ENCODE results near the gene ADRM1. TPM values are rescaled to one million over a fixed set of nuclear protein-coding genes. Genes with fewer than 3 reads are reported as not detected.

Gene ADRM1
- total RNA-seq, 1 experiment from 2014 or later = 227 TPM

GRCh38 chr20:62293111-62293784 is 9.5 kb upstream of the ADRM1 start:
- TF ChIP-seq CTCF (IDR thresholded peaks at IDR 0.05; ENCODE audit: unreplicated experiment) = no peak
- CTCF ChIA-PET = no interaction called here
- H3K9me3 Mint-ChIP-seq (ENCODE audit: low read depth, unreplicated experiment) = no peaks in the 10 kb centered on the region
- H3K4me1 Mint-ChIP-seq (ENCODE audit: low read depth, unreplicated experiment) = no peaks in the 10 kb centered on the region
- intact Hi-C loops (cut with micrococcal nuclease; ENCODE audit: unreplicated experiment) = no loop called here
- no peak overlapping the region for H3K27ac Mint-ChIP-seq (ENCODE audit: unreplicated experiment)
- H3K27me3 Mint-ChIP-seq (ENCODE audit: unreplicated experiment) = no peaks in the 10 kb centered on the region
- no TSS peak for BruUV-seq (replicated peaks)
- no peak for DNase-seq
- H3K36me3 Mint-ChIP-seq (ENCODE audit: insufficient read depth, unreplicated experiment) = peaks cover 80% of the 10 kb centered on the region
- H3K4me3 Mint-ChIP-seq (ENCODE audit: low read depth, unreplicated experiment) = no peak overlapping the region

DNA sequence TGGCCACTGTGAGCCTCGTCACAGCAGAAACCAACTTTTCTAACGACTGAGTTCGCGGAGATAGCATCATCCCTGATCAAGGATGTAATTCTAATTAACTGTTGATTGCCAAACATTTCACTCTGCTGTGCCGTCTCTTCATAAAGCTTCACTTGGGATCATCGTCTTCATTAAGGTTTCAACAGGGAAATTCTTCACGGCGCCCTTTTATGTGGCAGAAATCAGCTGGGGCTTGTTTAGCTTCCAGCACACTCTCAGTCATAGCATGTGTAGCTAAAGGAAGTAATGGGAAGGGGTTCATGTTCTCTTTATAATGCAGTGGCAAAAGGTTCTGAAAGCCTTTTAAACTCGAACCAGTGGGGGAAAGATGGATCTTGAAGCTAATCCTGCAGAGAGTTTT is 8.9 kb upstream of the ADRM1 start:
- Mint-ChIP-seq H3K4me3 (ENCODE audit: low read depth, unreplicated experiment) (no peak overlapping the region), H3K9me3 (ENCODE audit: low read depth, unreplicated experiment) (no peaks in the 10 kb centered on the region), H3K36me3 (ENCODE audit: insufficient read depth, unreplicated experiment) (peaks cover 81% of the 10 kb centered on the region), H3K4me1 (ENCODE audit: low read depth, unreplicated experiment) (no peaks in the 10 kb centered on the region), H3K27me3 (ENCODE audit: unreplicated experiment) (no peaks in the 10 kb centered on the region), H3K27ac (ENCODE audit: unreplicated experiment) (peak overlapping the region; percentile 32)
- no peak for TF ChIP-seq CTCF (IDR thresholded peaks at IDR 0.05; ENCODE audit: unreplicated experiment)
- intact Hi-C loops (cut with micrococcal nuclease; ENCODE audit: unreplicated experiment) = no loop called here
- DNase-seq = no peak
- no TSS peak for BruUV-seq (replicated peaks)
- CTCF ChIA-PET = no interaction called here

- no peaks in the 10 kb centered on the region for H3K27me3 Mint-ChIP-seq (ENCODE audit: unreplicated experiment)
- peaks cover 83% of the 10 kb centered on the region for H3K36me3 Mint-ChIP-seq (ENCODE audit: insufficient read depth, unreplicated experiment)
- intact Hi-C loops (cut with micrococcal nuclease; ENCODE audit: unreplicated experiment) = no loop called here
- DNase-seq = no peak
- TF ChIP-seq CTCF (IDR thresholded peaks at IDR 0.05; ENCODE audit: unreplicated experiment) = no peak
- no peak overlapping the region for H3K4me3 Mint-ChIP-seq (ENCODE audit: low read depth, unreplicated experiment)
- no peaks in the 10 kb centered on the region for H3K9me3 Mint-ChIP-seq (ENCODE audit: low read depth, unreplicated experiment)
- no peaks in the 10 kb centered on the region for H3K4me1 Mint-ChIP-seq (ENCODE audit: low read depth, unreplicated experiment)
- CTCF ChIA-PET = no interaction called here
- H3K27ac Mint-ChIP-seq (ENCODE audit: unreplicated experiment) = no peak overlapping the region
- BruUV-seq (replicated peaks) = no TSS peak
These were observed 8.3 kb upstream of the ADRM1 start for GRCh38 chr20:62294516-62294915.

DNA sequence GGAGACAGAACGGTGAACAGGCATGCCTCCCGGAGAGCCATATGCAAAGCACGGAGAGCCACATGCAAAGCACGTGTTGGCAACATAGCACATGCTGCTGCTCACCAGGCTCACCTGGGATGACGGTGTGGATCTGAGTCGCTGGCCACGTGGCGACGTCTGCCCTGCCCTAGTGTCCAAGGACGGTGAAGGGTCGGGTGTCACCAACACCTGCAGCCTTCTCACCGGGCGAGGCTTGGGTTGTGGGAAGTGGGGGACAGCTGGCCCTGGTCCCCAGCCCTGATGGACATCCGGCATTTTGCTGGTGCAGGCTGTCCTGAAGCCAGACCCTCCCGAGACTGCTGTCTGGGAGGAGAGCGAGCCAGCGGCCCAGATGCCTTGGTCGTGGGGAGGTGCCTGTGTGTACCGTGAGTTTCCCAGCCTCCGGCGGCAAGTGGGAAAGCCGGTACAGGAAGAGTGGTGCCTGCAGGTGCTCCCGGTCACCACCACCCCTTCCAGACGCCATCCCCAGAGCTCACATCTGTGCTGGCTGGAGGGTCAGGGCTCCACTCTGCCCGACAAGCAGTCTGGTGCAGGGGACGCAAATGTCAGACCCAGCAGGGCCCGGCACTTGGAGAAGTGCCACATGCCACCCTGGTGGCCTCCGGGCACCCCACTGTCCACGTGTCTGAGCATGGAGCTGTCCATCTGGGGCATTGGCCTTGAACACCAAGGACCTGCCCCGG is 5.9 kb upstream of the ADRM1 start:
- no peak for TF ChIP-seq CTCF (IDR thresholded peaks at IDR 0.05; ENCODE audit: unreplicated experiment)
- H3K27me3 Mint-ChIP-seq (ENCODE audit: unreplicated experiment) = no peaks in the 10 kb centered on the region
- peaks cover 87% of the 10 kb centered on the region for H3K36me3 Mint-ChIP-seq (ENCODE audit: insufficient read depth, unreplicated experiment)
- no peaks in the 10 kb centered on the region for H3K4me1 Mint-ChIP-seq (ENCODE audit: low read depth, unreplicated experiment)
- intact Hi-C loops (cut with micrococcal nuclease; ENCODE audit: unreplicated experiment) = no loop called here
- H3K4me3 Mint-ChIP-seq (ENCODE audit: low read depth, unreplicated experiment) = no peak overlapping the region
- no peak for DNase-seq
- no peak overlapping the region for H3K27ac Mint-ChIP-seq (ENCODE audit: unreplicated experiment)
- CTCF ChIA-PET = interaction anchor here (0.6 to 1.3 kb wide), 2 partner anchors 83 to 86 kb away, joined by 4 read pairs; no protein-coding TSS in a partner anchor
- no TSS peak for BruUV-seq (replicated peaks)
- H3K9me3 Mint-ChIP-seq (ENCODE audit: low read depth, unreplicated experiment) = no peaks in the 10 kb centered on the region

Measured in Calu3 (cell line).